DND-41 (cell line): ENCODE data around the gene B3GNT7.

Experiments
- ATAC-seq: fragments of 200-7000 bp; cut with Tn5 transposase; 3 replicates; pipeline ENCODE4 v1.9.1; 2021; ENCODE audit warnings: low read depth; ENCODE audit not compliant: insufficient read depth
- DNase-seq: peaks from one replicate; pipeline ENCODE4 v3.0.0-alpha.2; 2020
- H2AFZ ChIP-seq: 2 replicates; pipeline ENCODE4 v1.6.0; 2012; ENCODE audit warnings: low read depth, low read length
- H3K27ac ChIP-seq: 2 replicates; pipeline ENCODE4 v1.5.1; 2012; ENCODE audit warnings: low read length, inconsistent platforms
- H3K27me3 ChIP-seq: fragments of 200-600 bp; sonication (generic); 2 replicates; pipeline ENCODE4 v1.6.0; 2012; ENCODE audit warnings: low read length, mild to moderate bottlenecking, inconsistent platforms; ENCODE audit not compliant: insufficient read depth, poor library complexity
- H3K36me3 ChIP-seq: 2 replicates; pipeline ENCODE4 v1.5.1; 2012; ENCODE audit warnings: low read length, inconsistent platforms; ENCODE audit not compliant: insufficient read depth
- H3K4me1 ChIP-seq: 2 replicates; pipeline ENCODE4 v1.5.1; 2012; ENCODE audit warnings: mild to moderate bottlenecking, low read length; ENCODE audit not compliant: insufficient read depth
- H3K4me2 ChIP-seq: 2 replicates; pipeline ENCODE4 v1.6.0; 2012; ENCODE audit warnings: mild to moderate bottlenecking, moderate library complexity, low read length, inconsistent platforms; ENCODE audit not compliant: insufficient read depth
- H3K4me3 ChIP-seq, 2 experiments: fragments of 200-600 bp in 1 of 2; shearing (Covaris generic) in 1 of 2; 2 replicates each; pipeline ENCODE4 v1.5.1; 2012 to 2016; ENCODE audit warnings: inconsistent platforms in 2 of 2, low read length in 2 of 2, mild to moderate bottlenecking in 2 of 2, low read depth in 1 of 2, moderate library complexity in 1 of 2
- H3K79me2 ChIP-seq: 2 replicates; pipeline ENCODE4 v1.6.0; 2012; ENCODE audit warnings: low read length, inconsistent platforms; ENCODE audit not compliant: insufficient read depth
- H3K9ac ChIP-seq: 2 replicates; pipeline ENCODE4 v1.6.0; 2012; ENCODE audit warnings: low read depth, mild to moderate bottlenecking, inconsistent platforms, low read length, moderate library complexity
- H3K9me3 ChIP-seq: 2 replicates; pipeline ENCODE4 v1.5.1; 2012; ENCODE audit warnings: low read length, moderate library complexity, mild to moderate bottlenecking, inconsistent platforms; ENCODE audit not compliant: insufficient read depth, severe bottlenecking
- H4K20me1 ChIP-seq: 2 replicates; pipeline ENCODE4 v1.6.0; 2012; ENCODE audit warnings: low read length; ENCODE audit not compliant: insufficient read depth
- EZH2 ChIP-seq: IDR thresholded peaks from 3 replicates; pipeline ENCODE4 v1.6.1; 2012; ENCODE audit warnings: borderline replicate concordance, low read depth, mild to moderate bottlenecking, moderate library complexity, low read length, inconsistent platforms; ENCODE audit not compliant: severe bottlenecking
- TF ChIP-seq, protein P1 (sequence below): IDR thresholded peaks from 2 replicates; pipeline ENCODE4 v1.5.1; 2012; ENCODE audit warnings: borderline replicate concordance, low read length, moderate library complexity, mild to moderate bottlenecking; ENCODE audit not compliant: poor library complexity, severe bottlenecking; ENCODE audit errors: extremely low read depth

The B3GNT7 gene

DNA sequence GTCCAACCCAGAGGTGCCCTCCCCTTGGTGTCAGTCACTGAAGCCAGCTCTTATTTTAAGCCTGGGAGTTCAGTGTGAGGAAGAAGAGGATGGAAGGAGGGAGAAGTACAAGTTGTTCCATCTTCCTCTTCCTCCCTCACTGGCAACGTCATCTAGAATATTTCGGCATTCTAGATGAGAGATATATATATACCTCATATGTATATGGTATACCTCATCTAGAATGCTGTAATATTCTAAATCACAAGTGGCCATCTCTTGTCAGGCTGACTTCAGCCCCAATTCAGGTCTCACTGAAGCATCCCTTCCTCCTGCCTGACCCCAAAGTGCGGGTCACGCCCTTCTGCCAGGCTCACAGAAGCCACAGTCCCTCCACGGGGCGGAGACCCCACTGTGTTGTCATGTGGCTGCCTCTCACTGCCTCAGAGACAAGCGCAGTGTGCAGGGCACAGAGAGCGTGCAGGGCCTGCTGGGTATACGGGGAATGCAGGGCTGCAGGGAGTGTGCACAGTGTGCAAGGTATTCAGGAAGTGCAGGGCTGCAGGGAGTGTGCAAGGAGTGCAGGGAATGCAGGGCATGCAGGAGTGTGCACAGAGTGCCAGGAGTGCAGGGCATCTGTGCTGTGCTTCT, 32.8 kb upstream of the B3GNT7 start:
- Histone ChIP-seq H3K9ac (no peak overlapping the region), H3K4me3 (no peak overlapping the region)
- no peak for DNase-seq

DNA sequence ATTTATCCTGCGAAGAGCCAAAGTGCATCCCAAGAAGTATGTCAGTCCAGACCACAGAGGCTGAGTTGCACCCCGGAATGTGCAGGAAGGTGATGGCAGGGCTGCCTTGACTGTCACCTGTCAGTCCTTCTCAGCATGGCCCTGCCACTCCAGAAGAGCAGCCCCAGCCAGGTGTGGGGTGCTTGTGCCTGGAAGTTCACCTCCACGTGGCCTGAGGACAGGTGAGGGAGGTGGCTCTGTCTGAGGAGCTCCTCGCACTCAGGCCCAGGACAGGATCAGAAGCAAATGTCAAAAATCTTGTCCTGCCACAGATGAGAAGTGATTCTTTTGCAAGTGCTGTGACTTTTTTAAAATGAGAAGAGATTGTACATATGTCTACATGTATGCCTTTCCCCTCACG, 31.4 kb upstream of the B3GNT7 start:
- Histone ChIP-seq H3K4me2 (no peak overlapping the region), H3K4me1 (no peaks in the 10 kb centered on the region), H3K27me3 (no peaks in the 10 kb centered on the region), H2AFZ (no peak overlapping the region), H3K27ac (no peak overlapping the region), H3K4me3 (no peak overlapping the region), H3K79me2 (no peaks in the 10 kb centered on the region), H3K9me3 (no peaks in the 10 kb centered on the region), H4K20me1 (no peaks in the 10 kb centered on the region), H3K36me3 (no peaks in the 10 kb centered on the region), H3K9ac (no peak overlapping the region)
- TF ChIP-seq EZH2 = no peak
- TF ChIP-seq, protein P1, sequence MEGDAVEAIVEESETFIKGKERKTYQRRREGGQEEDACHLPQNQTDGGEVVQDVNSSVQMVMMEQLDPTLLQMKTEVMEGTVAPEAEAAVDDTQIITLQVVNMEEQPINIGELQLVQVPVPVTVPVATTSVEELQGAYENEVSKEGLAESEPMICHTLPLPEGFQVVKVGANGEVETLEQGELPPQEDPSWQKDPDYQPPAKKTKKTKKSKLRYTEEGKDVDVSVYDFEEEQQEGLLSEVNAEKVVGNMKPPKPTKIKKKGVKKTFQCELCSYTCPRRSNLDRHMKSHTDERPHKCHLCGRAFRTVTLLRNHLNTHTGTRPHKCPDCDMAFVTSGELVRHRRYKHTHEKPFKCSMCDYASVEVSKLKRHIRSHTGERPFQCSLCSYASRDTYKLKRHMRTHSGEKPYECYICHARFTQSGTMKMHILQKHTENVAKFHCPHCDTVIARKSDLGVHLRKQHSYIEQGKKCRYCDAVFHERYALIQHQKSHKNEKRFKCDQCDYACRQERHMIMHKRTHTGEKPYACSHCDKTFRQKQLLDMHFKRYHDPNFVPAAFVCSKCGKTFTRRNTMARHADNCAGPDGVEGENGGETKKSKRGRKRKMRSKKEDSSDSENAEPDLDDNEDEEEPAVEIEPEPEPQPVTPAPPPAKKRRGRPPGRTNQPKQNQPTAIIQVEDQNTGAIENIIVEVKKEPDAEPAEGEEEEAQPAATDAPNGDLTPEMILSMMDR = no peak
- DNase-seq = no peak
- no peak for ATAC-seq

More for the DNA sequence above, 32.8 kb upstream of the B3GNT7 start:
- Histone ChIP-seq H3K36me3 (no peaks in the 10 kb centered on the region), H3K4me1 (no peaks in the 10 kb centered on the region), H3K27me3 (no peaks in the 10 kb centered on the region), H3K27ac (no peak overlapping the region), H3K4me2 (no peak overlapping the region), H4K20me1 (no peaks in the 10 kb centered on the region), H2AFZ (no peak overlapping the region), H3K79me2 (no peaks in the 10 kb centered on the region), H3K9me3 (no peaks in the 10 kb centered on the region)
- no peak for ATAC-seq
- TF ChIP-seq EZH2 = no peak
- TF ChIP-seq, protein P1 = no peak

DNA sequence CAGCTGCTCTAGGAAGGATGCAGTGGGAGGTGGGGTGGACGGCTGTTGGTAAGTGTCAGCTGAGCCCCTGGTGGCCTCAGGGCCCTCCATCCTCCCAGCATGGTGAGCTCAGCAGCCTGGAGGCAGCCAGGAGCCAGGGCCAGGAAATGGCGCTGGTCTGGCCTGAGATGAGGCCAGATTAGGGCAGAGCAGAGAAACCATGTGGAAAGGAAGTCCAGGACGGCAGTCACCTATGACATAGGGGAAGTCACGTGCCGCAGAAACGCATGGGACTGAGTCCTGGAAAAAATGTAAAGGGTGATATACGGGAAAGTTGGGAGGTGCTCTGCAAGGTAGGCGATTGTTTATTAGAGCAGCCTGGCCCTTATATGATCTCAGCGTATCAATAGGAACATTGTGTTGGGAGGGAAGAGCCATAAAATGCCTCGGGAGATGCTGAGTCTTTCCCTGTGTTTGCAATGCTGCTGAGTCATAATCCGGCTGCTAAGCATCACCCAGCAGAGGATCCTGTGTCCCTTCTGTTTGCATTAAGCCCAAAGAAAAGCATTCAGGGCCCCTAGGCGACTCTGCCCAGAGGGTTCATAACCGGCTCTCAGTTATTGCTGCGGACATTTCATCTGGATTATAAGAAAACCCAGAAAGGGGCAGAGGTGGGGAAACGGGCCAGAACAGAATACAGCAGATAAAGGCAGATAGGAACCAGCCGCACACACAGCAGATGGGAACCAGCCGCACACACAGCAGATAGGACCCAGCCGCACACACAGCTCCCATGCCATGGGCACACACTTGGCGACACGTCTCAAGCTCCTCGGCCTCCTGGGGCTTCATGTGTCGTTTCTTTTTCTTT, 30.3 kb upstream of the B3GNT7 start:
- Histone ChIP-seq H3K4me2 (no peak overlapping the region), H3K36me3 (no peaks in the 10 kb centered on the region), H3K27me3 (no peaks in the 10 kb centered on the region), H3K4me3 (no peak overlapping the region), H3K79me2 (no peaks in the 10 kb centered on the region), H4K20me1 (no peaks in the 10 kb centered on the region), H3K9ac (no peak overlapping the region), H3K4me1 (no peaks in the 10 kb centered on the region), H2AFZ (no peak overlapping the region), H3K27ac (no peak overlapping the region), H3K9me3 (no peaks in the 10 kb centered on the region)
- TF ChIP-seq, protein P1 = no peak
- TF ChIP-seq EZH2 = no peak
- DNase-seq = no peak
- ATAC-seq = no peak
